HG03521 (cell line): Measurements from ENCODE around the gene USP33.
A peak's percentile ranks its signal among the peaks of the same experiment; 100 is the strongest.
"Not testable (repeated sequence)": the region's sequence is repeated elsewhere in the genome, so short reads cannot be mapped to it uniquely, and the experiment has no call there.

Source experiments
- ATAC-seq: cut with Tn5 transposase; IDR thresholded peaks from one replicate; pipeline ENCODE4 v1.9.1; 2021; ENCODE audit warnings: mild to moderate bottlenecking, moderate library complexity; ENCODE audit not compliant: unreplicated experiment

Gene USP33

GRCh38 chr1:77741316-77741715 is 18.3 kb downstream of the USP33 start:
- ATAC-seq: no peak

DNA sequence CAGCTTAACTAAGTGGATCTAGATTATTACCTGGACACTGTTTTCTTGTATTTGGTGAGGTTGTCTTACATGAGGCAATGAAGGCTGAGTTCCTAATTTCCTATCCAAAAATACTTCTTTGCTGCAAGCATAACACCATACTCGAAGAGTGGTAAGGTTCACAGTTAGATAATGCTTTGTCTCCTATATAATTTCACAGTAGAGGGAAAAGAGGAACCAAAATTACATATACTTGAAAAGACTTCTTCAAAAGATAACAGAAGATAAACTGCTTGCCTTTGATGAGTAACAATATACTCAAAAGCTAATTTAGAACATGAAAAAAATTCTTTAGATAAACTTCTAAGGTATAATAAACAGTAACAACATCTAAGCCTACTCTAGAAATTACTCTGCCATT is 20.4 kb downstream of the USP33 start:
- no peak for ATAC-seq

- ATAC-seq: no peak
Measured at GRCh38 chr1:77732090-77732489, 27.6 kb downstream of the USP33 start.

- no peak for ATAC-seq
Measured at GRCh38 chr1:77725706-77726105, 33.9 kb downstream of the USP33 start.

GRCh38 chr1:77718181-77718580 is 41.5 kb downstream of the USP33 start:
- ATAC-seq: no peak

- ATAC-seq: no peak
Measured at GRCh38 chr1:77716065-77716464, 43.6 kb downstream of the USP33 start.

DNA sequence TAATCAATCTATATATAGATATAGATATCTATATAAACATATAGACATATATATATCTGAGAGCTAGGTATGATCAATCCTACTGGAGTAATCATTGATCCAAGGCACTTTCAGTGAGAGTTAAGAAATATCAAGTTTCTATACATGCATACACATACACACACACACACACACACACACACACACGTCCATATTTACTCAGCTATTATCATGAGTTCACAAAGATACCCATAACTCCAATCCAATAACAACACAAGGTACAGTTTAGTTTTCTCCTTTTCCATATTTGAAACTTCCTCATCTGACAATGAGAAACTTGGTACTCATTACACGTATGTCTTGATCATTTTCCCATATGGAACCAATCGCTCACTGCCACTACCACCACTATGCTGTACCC is 49.9 kb downstream of the USP33 start:
- ATAC-seq: no peak

- no peak for ATAC-seq
Measured at GRCh38 chr1:77706321-77706720, 53.3 kb downstream of the USP33 start.

GRCh38 chr1:77704736-77705135 is 54.9 kb downstream of the USP33 start:
- ATAC-seq: no peak

GRCh38 chr1:77699673-77700072 is 60.0 kb downstream of the USP33 start:
- not testable (repeated sequence) for ATAC-seq

GRCh38 chr1:77697441-77697840 is 62.2 kb downstream of the USP33 start:
- ATAC-seq: no peak

- ATAC-seq: no peak
Measured at GRCh38 chr1:77688939-77689338, 70.7 kb downstream of the USP33 start.

- no peak for ATAC-seq
Measured at GRCh38 chr1:77687519-77687906, 72.1 kb downstream of the USP33 start.

GRCh38 chr1:77686796-77687518 is 72.7 kb downstream of the USP33 start:
- no peak for ATAC-seq

GRCh38 chr1:77683160-77684148 is 76.2 kb downstream of the USP33 start:
- ATAC-seq: peak; percentile 78

DNA sequence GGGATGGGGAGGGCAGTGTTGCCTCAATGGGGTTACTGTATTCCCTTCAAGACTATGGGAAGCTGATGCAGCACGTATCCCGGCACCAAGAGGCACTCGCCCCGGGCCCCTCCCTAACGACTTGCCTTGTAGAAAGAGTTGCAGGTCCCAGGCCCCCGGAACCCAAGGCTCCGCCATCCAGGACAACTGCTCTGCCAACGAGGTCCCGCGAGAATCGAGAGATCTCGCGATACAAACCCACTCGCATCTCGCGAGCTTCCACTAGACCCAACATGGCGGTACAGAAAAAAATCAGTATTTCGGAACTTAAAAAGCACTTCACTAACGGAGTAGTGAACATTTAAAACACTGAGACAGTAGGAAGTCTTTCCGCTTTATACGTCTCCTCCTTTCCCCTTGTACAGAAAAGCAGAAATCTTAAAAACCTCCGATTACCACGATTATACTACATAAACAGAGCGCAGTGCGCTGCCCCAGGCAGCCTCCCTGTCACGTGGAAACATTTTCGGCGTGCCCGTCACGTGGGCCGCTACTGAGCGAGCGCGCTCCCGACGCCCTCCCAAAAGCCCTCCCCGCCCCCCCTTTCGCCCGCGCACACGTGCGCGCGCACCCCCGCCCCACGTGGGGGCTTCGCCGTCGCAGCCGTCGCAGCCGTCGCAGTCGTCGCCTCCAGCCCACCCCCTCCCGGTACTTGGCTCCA is 77.0 kb downstream of the USP33 start, which contains the start of gene ZZZ3:
TSS of gene ZZZ3 (minus strand) at position 199 of the 700 bp plus-strand sequence. CDS start 49,304 bp downstream, outside the sequence.
- peak; percentile 56 for ATAC-seq

GRCh38 chr1:77680173-77680572 is 79.5 kb downstream of the USP33 start:
- no peak for ATAC-seq

GRCh38 chr1:77678660-77679610 is 80.7 kb downstream of the USP33 start:
- ATAC-seq: no peak

- not testable (repeated sequence) for ATAC-seq
Measured at GRCh38 chr1:77674807-77675206, 84.8 kb downstream of the USP33 start.
